NOMO-1 treated with DMSO at 0.1 percent for 48 hours (cell line): ENCODE data around the gene ARHGAP24.

Experiments
- DNase-seq: peaks from one replicate; lab custom pipeline; 2025; ENCODE audit not compliant: unreplicated experiment; lab: John Stamatoyannopoulos, UW

The ARHGAP24 gene

GRCh38 chr4:85577307-85577706 is 102.4 kb downstream of the ARHGAP24 start:
- DNase-seq: no peak

GRCh38 chr4:85579942-85580341 is 105.0 kb downstream of the ARHGAP24 start:
- no peak for DNase-seq

GRCh38 chr4:85580489-85580888 is 105.5 kb downstream of the ARHGAP24 start:
- no peak for DNase-seq

GRCh38 chr4:85587952-85588351 is 113.0 kb downstream of the ARHGAP24 start:
- no peak for DNase-seq

GRCh38 chr4:85591406-85592098 is 116.6 kb downstream of the ARHGAP24 start:
- no peak for DNase-seq

GRCh38 chr4:85595098-85595775 is 120.3 kb downstream of the ARHGAP24 start:
- DNase-seq: no peak

GRCh38 chr4:85595796-85596559 is 121.0 kb downstream of the ARHGAP24 start:
- no peak for DNase-seq

- no peak for DNase-seq
Observed at GRCh38 chr4:85598936-85599335, 124.0 kb downstream of the ARHGAP24 start.

GRCh38 chr4:85600501-85600900 is 125.6 kb downstream of the ARHGAP24 start:
- DNase-seq: no peak

- no peak for DNase-seq
Observed at GRCh38 chr4:85603437-85604336, 128.7 kb downstream of the ARHGAP24 start.

- DNase-seq: no peak
Observed at GRCh38 chr4:85606505-85606904, 131.6 kb downstream of the ARHGAP24 start.

GRCh38 chr4:85607624-85608023 is 132.7 kb downstream of the ARHGAP24 start:
- no peak for DNase-seq

GRCh38 chr4:85610450-85610849 is 135.5 kb downstream of the ARHGAP24 start:
- DNase-seq: no peak

GRCh38 chr4:85611661-85612060 is 136.7 kb downstream of the ARHGAP24 start:
- no peak for DNase-seq

GRCh38 chr4:85613901-85614300 is 139.0 kb downstream of the ARHGAP24 start:
- no peak for DNase-seq

- no peak for DNase-seq
Observed at GRCh38 chr4:85615952-85616351, 141.0 kb downstream of the ARHGAP24 start.

GRCh38 chr4:85617202-85617601 is 142.3 kb downstream of the ARHGAP24 start:
- no peak for DNase-seq

GRCh38 chr4:85632981-85633380 is 158.0 kb downstream of the ARHGAP24 start:
- no peak for DNase-seq

- no peak for DNase-seq
Observed at GRCh38 chr4:85637778-85638177, 162.8 kb downstream of the ARHGAP24 start.

GRCh38 chr4:85639946-85640345 is 165.0 kb downstream of the ARHGAP24 start:
- DNase-seq: no peak
